Caki2 (cell line): ENCODE data around the gene RAB3B. TPM values are rescaled to one million over a fixed set of nuclear protein-coding genes. Genes with fewer than 3 reads are reported as not detected.
"Not testable (repeated sequence)": the region's sequence is repeated elsewhere in the genome, so short reads cannot be mapped to it uniquely, and the experiment has no call there.

Source experiments
- DNase-seq: peaks from one replicate; pipeline ENCODE4 v3.0.0-alpha.2; 2015; ENCODE audit warnings: low read depth
- in situ Hi-C: cut with HindIII; loops from 2 replicates; pipeline ENCODE4 v1.10.0; 2016; ENCODE audit warnings: low sequenced_read_pairs, low pct_unique_long_range_greater_than_20kb, mixed read lengths
- total RNA-seq: library from RNA; depleted of rRNA; stranded (reverse); fragments of >200 nt; shearing (Covaris generic); gene quantifications from 2 replicates; pipeline ENCODE4 v1.2.3, GENCODE V29; 2014; ENCODE audit warnings: low replicate concordance

RAB3B gene
- total RNA-seq, 1 experiment from 2014 or later, result 1.5 TPM

DNA sequence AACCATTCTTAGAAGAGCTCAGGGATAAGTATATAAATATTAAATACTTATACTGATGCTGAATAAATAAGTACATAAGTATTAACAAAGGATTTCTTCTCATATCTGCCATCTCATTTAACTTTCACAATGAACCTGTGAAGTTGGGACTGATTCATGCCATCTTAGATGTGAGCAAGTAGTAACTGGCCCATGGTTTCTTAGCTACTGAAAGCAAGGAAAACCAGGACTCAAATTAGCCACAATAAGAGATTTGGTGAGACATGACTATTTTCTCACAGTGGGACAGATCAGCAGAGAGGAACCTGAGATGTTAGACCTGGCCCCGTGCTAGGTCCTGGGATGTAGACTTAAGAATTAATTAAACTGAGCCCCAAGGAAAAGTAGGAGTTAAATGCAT is 8.2 kb upstream of the RAB3B start:
- in situ Hi-C loops, result no loop called here
- DNase-seq, result no peak

DNA sequence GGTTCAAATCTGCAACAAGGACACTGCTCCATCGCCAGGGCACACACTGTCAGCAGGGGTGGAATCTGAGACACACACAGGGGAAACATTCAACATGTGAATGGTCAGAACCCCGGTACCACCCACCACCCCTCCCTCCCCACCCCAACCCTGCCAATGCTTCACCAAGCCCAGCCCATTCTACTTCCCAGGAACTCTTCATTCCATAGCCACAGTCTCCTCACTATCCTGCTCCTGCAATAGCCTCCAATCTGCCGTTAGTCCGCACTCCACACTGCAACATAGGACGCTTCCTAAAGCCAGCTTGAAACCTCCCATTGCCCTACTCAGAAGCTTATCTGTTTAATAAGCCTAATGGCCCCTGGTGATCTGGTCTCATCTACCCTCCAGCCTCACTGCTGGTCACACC is 7.5 kb upstream of the RAB3B start:
- in situ Hi-C loops, result no loop called here
- DNase-seq, result no peak

DNA sequence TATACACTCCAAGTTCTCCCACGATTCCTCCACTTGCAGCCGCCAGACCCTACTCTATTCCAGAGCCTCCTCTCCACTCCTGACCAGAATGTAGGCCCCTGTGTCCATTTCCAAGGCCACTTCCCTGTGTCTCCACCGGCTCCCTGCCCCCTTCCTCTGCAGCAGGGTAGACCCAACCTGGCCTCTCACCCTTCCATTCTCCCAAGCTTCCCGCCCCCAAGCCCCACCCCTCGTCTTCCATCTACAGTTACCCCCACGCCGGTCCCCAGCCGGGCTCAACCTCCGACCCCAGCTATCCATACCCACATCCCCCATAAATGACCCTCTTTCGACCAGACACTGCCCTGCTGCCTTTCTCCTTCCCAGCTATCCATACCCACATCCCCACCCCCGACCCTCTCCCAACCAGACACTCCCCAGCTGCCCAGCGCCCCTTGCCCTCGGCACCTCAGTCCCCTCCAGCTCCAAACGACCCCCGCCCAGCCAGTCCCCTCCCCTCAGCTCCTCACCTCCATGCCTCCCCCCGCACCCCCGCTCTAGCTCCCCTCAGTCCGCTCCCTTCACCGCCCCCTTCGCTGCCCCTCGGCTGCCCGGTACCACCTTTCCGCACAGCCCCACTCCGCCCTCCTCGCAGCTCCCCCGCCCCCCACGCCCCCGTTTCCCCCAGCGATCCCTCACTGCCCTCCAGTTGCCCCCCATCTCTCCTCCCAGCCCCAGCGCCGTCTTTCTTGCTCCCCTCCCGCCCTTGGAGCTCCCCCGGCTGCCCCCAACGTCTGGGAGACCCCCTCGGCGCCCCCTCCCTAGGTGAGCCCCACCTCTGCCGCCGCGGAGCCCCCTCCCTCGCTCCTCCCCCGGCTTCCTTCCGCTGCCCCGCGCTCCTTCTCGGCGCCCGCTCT is 670 bp downstream of the RAB3B start:
- DNase-seq, result no peak
- in situ Hi-C loops, result no loop called here

DNA sequence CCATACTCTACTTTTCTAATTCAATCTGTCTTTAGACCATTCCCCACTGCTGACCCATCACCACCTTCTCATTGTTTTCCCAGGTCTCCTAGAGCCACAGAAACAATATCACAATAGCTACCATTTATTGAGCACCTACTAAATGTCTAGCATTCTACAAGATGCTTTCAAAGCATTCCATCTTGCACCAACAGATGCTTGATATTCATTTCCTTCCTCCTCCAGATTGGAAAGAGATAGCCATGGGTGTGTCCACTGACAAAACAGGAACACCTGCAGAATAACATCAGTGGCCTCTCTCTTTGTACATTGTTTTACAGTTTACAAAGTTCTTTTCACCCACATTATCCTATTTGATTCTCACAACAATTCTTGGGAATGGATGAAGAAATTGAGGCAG is 2.2 kb downstream of the RAB3B start:
- no peak for DNase-seq
- in situ Hi-C loops, result no loop called here

DNA sequence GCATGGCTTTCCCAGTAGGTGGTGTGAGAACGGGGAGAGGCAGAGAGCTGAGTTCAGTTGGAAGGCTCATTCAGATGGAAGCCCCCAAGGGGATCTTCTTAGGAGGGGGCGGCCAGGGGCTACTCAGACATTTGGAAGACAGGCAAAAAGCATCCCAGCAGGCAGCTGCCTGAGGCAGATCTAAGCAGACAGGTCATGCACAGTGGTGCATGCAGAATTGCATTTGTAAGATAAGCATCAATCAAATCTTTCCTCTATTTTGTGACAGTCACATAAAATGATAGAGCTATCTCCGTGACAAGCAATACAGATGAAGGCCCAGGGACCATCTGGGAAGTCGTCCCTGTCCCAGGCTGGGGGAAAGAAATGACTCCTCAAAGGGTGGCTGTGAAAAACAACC is 3.8 kb downstream of the RAB3B start:
- in situ Hi-C loops, result no loop called here
- no peak for DNase-seq

DNA sequence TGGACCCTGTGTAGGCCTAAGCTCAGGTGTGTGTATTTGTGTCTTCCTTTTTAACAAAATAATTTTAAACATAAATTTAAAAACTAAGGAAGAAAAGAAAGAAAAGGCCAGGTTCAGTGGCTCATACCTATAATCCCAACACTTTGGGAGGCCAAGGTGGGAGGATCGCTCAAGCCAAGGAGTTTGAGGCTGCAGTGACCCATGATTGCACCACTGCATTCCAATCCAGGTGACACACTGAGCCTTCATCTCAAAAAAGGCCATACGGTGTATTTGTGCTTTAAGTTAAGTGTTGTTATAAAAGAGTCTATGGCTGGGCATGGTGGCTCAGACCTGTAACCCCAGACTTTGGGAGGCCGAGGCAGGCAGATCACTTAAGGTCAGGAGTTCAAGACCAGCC is 8.3 kb downstream of the RAB3B start:
- no peak for DNase-seq
- in situ Hi-C loops, result no loop called here

DNA sequence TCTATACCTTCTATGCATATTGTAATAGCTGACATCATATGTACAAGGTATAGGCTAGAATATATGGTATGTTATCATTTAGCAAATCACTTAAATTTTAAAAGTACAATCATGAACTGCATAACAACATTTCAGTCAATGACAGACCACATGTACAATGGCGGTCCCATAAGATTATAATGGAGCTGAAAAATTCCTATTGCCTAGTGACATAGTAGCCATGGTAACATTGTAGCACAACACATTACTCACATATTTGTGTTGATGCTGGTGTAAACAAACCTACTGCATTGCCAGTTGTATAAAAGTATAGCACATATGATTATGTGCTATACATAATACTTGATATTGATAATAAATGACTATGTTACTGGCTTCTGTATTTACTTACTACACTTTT is 8.9 kb downstream of the RAB3B start:
- in situ Hi-C loops, result no loop called here
- no peak for DNase-seq

DNA sequence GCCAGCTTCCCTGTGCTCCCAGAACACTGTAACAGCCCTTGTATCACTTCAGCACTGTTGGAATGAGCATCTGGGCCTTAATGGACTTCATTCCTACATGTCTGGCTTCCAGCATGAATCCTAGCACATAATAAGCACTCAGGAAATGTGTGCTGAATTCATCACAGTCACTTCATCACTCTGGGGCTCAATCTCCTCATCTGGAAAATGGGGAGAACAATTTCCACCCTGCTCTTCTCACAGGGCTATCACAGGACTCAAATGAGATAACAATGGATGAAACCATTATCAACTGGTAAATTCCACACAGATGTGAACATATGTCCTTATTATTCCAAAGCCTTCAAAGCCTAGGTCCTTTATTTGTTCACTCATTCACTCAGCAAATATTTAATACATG is 12.4 kb downstream of the RAB3B start:
- in situ Hi-C loops, result no loop called here

DNA sequence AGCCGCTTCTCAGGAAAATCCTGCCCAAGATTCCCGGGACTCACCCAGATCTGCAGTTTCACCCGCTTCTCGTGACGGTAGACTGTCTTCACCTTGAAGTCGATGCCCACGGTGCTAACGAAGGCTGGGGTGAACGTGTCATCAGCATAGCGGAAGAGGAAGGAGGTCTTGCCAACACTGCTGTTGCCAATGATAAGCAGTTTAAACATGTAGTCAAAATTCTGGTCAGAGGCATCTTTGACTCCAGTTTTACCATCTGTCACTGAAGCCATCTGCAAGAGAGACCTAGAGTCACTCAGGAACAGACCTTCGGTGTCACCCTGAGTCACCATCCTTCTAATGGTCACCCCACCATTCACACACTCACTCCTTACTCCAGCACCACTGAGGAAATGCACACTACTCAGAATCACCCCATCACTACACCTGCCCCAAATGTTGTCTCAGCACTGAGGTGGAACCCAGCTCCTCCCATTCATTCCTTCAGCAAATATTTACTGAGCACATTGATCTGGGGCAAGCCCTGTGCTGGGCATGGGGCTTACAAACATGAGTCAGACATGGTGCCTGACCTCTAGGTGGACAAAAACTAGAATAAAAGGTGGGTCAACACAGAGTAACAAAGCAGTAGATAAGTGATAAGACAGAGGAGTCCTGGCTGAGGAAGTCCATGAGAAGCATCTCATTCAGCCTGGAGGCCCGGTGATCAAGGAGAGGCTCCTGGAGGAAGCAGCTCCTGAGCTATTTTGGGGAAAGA is 13.5 kb downstream of the RAB3B start:
- in situ Hi-C loops, result no loop called here
- DNase-seq, result peak; percentile 12

More for the DNA sequence above, 12.4 kb downstream of the RAB3B start:
- DNase-seq, result no peak

DNA sequence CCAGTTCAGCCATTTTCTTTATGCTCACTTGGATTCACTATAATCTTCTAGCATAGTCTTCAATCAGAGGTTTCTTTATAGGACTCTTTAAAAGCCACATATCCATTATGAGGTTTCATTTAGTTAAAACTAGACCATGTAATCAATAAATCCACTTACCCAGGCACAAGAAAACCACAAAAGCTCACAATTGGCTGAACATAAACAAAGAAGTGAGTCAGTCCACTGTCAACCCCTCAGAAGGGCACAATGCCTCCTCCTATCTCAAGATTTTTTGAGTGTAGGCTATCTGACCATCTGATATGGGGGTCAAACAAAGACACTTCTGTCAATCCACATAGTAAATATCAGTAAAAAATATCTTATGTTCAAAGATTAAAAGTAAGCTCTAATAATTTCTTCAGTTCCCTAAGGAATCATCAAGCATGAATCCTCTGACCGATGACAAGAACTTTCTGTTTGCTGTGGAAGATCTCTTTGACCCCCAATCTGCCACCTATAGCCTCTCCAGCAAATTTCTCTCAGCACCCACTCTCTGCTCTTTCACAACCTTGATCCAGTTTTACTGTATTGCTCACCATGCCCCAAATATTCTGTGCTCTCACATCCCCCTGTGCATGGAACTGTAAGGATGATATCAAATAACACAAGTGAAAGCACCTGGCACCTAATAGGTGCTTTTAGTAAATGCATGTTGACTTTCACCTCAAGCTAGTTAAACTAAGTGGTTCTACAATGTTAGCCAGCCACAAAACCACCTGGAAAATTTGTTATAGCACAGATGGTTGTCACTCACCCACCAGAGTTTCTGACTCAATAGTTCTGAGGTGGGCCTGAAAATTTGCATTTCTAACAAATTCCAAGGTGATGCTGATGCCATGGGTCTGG is 16.7 kb downstream of the RAB3B start:
- DNase-seq, result peak; percentile 12
- in situ Hi-C loops, result no loop called here

DNA sequence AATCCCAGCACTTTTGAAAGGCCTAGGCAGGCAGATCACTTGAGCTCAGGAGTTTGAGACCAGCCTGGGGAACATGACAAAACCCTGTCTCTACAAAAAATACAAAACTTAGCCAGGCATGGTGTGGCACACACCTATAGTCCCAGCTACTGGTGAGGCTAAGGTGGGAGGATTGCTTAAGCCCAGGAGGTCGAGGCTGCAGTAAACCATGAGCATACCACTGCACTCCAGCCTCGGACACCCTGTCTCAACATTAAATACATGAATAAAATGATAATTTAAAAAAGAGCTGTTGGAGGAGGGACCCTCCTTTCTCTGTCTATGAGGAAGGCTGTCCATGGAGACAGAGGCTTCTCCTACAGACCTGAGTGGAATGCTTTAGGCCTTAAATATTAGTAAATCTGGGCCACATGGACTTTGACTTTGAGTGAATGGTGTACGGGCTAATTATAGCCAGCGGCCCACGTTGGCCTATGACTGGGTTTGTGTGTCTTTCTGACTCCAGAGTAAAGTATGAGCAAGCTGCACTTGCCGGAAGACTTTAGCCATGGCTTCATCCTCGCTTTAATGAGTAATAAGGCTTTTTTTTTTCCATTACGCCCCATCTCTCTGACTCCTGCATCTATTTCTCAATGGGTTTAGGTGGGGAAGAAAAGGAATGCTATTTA is 21.3 kb downstream of the RAB3B start:
- in situ Hi-C loops, result no loop called here
- no peak for DNase-seq

DNA sequence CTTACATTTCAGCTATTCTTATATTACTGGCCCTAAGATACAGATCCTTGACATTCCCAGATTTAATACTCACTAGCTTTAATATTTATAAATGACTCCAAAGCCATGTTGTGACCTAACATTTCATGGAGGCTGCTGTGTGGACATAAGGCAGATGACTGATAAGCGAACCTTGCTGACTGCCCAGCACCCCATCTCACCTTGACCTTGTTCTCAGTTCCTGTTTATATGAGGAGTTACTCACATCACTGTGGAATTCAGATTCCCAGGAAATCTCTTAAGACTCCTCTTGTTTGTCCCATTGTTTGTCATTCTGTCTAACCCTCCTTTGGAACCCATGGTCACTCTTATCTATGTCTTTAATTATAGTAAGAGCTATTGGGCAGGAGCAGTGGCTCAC is 21.9 kb downstream of the RAB3B start:
- in situ Hi-C loops, result no loop called here
- no peak for DNase-seq

DNA sequence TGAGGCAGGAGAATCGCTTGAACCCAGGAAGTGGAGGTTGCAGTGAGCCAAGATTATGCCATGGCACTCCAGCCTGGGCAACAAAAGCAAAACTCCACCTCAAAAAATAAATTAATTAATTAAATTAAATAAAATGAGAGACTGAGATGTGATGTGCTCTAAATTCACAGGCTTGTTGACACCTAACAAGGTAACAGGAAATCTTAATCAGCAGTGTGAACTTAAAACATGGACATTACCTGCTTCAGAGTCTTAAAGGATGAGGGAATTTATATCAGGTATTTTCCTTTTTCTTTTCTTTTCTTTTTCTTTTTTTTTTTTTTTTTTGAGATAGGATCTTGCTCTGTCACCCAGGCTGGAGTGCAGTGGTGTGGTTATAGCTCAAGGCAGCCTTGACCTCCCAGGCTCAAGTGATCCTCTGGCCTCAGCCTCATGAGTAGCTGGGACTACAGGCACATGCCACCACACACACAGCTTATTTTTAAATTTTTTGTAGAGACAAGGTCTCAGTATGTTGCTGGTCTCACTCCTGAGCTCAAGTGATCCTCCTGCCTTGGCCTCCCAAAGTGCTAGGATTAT is 23.2 kb downstream of the RAB3B start:
- DNase-seq, in situ Hi-C loops: not testable (repeated sequence)

DNA sequence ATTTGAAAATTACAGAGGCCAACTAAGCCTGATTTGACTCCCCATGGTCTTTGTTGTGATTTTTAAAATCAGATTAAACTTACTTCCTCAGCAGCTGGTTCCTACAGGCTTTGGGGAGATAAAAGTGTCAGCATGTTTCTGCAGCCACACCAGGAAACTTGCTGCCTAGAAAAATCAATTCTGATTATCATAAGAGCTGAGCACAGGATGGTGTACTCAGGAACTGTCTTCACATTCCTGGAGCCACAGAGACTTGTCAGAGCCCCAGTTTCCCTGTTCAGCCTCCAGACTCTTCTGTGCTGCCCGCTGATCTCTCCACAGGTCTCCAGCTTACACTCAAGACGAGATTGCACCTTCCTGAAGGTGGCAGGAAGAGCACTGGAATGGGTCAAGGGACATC is 23.9 kb downstream of the RAB3B start:
- in situ Hi-C loops, result no loop called here
- DNase-seq, result no peak

DNA sequence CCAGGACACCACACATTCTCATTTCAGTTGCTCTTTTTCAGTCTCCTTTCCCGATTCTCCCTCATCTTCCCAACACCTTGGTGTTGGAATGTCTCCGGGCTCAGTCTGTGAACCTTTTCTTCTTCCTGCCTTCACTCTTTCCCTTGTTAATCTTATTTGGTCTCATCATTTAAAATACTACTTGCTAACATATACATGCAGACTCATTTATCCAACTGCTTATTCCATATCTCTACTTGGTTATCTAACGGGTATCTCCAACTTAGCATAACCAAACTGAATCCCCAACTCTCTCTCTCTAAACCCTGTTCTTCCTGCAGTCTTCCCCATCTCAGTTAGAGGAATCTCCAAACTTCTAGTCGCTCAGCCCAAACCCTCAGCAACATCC is 26.2 kb downstream of the RAB3B start:
- no peak for DNase-seq
- in situ Hi-C loops, result no loop called here

DNA sequence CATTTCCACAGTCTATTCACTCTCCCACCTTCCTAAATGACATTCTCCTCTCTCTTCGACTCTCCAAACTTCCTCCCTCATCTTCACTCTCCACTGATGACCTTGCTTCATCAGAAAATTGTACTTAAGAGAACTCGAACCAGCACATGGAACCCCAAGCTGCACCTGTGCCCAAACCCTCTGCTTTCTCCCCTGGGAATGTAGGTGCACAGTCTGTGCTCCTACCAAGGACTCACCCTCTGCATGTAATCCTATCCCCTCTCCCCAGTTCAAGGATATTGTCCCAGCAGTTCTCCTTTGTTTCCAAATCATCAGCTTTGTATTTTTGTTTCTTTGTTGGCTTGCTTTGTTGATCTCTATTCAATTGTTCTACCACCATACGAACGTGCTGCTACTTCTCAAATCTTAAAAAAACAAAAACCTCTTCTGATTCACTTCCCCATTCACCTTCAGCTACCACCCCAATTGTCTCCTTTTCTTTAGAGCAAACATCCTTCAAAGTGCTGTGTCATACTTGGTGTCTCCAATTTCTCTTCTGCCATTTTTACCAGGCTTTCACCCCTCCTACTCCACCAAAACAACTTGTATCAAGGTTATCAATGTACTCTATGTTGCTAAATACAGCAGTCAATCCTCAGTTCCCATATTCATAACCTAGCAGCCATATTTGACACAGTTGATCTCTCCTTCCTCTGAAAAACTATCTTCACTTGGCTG is 26.8 kb downstream of the RAB3B start:
- no peak for DNase-seq

More for the DNA sequence above, 26.8 kb downstream of the RAB3B start:
- in situ Hi-C loops, result no loop called here
